ENCODE data around the gene G6PC1.
"Not testable (repeated sequence)": the region's sequence is repeated elsewhere in the genome, so short reads cannot be mapped to it uniquely, and the experiment has no call there.

- TF ChIP-seq, protein P1, sequence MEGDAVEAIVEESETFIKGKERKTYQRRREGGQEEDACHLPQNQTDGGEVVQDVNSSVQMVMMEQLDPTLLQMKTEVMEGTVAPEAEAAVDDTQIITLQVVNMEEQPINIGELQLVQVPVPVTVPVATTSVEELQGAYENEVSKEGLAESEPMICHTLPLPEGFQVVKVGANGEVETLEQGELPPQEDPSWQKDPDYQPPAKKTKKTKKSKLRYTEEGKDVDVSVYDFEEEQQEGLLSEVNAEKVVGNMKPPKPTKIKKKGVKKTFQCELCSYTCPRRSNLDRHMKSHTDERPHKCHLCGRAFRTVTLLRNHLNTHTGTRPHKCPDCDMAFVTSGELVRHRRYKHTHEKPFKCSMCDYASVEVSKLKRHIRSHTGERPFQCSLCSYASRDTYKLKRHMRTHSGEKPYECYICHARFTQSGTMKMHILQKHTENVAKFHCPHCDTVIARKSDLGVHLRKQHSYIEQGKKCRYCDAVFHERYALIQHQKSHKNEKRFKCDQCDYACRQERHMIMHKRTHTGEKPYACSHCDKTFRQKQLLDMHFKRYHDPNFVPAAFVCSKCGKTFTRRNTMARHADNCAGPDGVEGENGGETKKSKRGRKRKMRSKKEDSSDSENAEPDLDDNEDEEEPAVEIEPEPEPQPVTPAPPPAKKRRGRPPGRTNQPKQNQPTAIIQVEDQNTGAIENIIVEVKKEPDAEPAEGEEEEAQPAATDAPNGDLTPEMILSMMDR (IDR thresholded peaks at IDR 0.05; ENCODE audit: low read depth, low read length): not testable (repeated sequence)
- TF ChIP-seq EZH2phosphoT487 (IDR thresholded peaks at IDR 0.05; ENCODE audit: low read depth): not testable (repeated sequence)
Measured at GRCh38 chr17:42856093-42856492, 44.5 kb upstream of the G6PC1 start.

Measured in OCI-LY3 (cell line).